Inflammatory macrophage treated with lipopolysaccharide for 4 hours (primary cell): Measurements from ENCODE around the gene ZNF468.
A peak's percentile ranks its signal among the peaks of the same experiment; 100 is the strongest.
"Not testable (repeated sequence)": the region's sequence is repeated elsewhere in the genome, so short reads cannot be mapped to it uniquely, and the experiment has no call there.

ENCODE experiments used
- DNase-seq: peaks from one replicate; pipeline ENCODE4 v3.0.0-alpha.2; 2020

Gene ZNF468

GRCh38 chr19:52823676-52824075, 33.7 kb downstream of the ZNF468 start:
- no peak for DNase-seq

- DNase-seq, result peak; percentile 37
These were observed 36.0 kb downstream of the ZNF468 start, which contains the start of gene ZNF28 for GRCh38 chr19:52821204-52821960. ZNF28 (minus strand) TSS chr19:52821633; CDS start chr19:52817958, 3,675 bp downstream.

- peak; percentile 8 for DNase-seq
These were observed 36.8 kb downstream of the ZNF468 start for GRCh38 chr19:52820472-52821203.

GRCh38 chr19:52809801-52810200, 47.6 kb downstream of the ZNF468 start:
- DNase-seq, result no peak

GRCh38 chr19:52799950-52800640, 57.3 kb downstream of the ZNF468 start:
- not testable (repeated sequence) for DNase-seq

GRCh38 chr19:52789440-52789839, 68.0 kb downstream of the ZNF468 start:
- no peak for DNase-seq
